NCI-H446 (cell line): ENCODE data around the gene RPL31.

Experiments used
- DNase-seq, 2 experiments: peaks; one replicate each; lab custom pipeline; 2025; lab: John Stamatoyannopoulos, UW

RPL31 gene

DNA sequence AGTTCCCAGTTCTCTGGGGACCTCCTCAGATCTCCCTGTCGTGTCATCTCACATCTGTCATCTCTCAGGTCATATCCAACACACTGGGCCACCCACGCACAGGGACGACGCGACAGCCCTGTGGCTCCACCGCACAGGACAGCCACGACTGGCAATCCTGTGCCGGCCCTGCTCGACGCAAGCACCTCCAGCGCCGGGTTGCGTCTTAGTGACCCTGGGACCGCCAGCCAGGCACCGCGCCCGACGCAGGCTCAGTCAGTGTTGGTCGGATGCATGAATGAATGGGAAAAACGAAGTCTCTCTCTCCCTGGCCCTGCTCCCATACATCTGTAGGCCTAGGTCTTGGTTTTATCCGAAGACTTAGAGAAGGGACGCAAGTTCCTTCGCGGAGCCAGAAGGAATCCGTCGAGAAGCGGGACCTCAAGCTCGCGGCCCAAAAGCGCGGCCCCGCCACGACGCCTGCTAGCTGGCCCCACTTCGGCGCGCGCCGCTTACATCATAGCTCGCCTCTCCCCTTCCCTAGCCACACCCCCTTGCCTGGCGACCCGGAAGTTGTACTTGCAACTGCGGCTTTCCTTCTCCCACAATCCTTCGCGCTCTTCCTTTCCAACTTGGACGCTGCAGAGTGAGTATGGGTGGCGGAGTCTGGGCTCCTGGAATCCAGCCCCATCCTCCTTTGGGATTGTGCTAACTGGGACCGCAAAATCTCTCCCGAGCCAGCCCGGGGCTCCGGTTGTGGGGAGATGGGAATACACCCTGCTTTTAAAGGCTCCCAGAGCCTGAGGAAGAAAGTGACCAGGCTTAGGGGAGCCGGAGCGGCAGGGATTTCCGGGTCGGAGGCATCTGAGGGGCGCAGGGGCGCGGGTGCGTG is at the start of gene RPL31:
Gene RPL31 (plus strand): TSS at position 599 of the 871 bp plus-strand sequence. CDS start 413 bp downstream, outside the sequence.
- DNase-seq = peak; percentile 94 to 95

DNA sequence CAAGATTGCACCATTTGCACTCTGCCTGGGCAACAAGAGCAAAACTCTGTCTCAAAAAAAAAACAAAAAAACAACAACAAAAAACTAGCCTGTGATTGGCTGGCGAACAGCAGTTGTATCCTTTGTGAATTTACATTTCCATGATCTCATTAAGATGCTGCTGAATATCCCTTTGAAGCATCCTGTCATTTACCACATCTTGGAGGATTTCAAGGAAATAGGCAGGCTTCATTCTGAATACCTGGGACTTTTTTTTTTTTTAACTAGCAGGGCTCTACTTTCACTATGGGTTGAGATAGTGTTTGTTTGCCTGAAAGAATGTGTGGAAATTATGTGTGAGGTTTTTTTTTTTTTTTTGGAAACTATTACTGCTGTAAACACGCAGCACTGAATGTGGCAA is 49.6 kb upstream of the RPL31 start:
- DNase-seq = no peak

GRCh38 chr2:100953406-100954043 is 48.6 kb upstream of the RPL31 start:
- DNase-seq = no peak

GRCh38 chr2:100954044-100954420 is 48.1 kb upstream of the RPL31 start:
- DNase-seq = no peak

DNA sequence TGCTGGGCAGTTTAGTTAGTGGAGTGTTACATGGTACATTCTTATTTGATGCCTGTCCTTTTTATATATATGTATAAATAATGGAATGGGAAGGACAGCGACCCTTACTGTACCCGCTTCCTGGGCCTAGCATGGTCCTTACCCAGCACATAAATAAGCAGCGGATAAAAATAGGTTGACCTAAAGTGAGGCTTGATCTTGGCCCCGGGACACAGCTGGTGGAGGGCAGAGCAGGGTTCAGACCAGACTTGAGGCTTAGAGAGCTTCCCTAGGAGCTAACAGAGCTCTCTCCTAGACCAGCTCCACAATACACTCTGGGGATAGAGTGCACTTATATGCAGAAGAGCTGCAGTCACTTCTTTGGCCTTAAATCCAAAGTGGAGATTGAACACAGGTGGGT is 46.9 kb upstream of the RPL31 start:
- no peak for DNase-seq

DNA sequence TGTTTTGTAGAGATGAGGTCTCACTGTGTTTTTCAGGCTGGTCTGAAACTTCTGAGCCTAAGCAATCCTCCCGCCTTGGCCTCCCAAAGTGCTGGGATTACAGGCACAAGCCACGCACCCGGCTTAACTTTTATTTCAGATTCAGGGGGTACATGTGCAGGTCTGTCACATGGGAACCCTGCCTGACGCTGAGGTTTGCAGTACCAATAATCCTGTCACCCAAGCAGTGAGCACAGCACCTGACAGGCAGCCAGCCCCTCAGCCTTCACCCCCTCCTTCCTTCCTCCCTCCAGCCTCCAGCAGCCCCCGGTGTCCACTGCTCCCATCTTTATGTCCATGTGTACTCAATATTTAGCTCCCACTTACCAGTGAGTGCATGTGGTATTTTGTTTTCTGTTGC is 46.0 kb upstream of the RPL31 start:
- no peak for DNase-seq

DNA sequence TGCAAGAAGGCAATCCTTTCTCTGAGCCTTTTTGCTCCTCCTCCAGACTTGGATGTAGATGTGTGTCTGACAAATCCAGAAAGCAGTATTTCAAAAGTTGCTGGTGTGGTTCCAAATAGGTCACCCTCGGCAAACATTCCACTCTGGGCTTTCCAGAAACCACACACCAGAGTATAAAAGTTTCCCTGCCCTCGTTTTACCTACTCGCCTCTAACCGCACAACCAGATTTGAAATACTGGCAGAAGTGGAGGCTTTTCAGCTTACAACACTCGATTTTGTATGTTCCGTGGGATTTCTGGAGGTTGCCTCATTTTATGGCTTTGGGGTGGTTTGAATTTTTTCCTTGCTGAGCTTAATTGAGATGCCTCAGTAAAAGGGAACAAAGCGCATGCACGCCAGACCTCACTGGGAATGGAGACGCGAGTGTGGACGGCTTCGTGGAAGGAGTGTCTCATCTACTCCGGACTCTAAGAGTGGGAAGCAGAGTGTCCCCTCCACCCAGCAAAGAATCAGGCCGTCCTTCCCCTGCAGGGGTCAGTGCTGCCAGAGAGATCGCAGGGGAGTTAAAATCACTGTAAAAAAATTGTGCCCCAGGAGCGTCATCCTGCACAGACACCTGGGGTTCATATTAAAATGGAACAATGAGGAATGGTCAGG is 44.0 kb upstream of the RPL31 start:
- no peak for DNase-seq

GRCh38 chr2:100959225-100959880 is 42.7 kb upstream of the RPL31 start:
- no peak for DNase-seq

GRCh38 chr2:100960688-100961087 is 41.4 kb upstream of the RPL31 start:
- no peak for DNase-seq

DNA sequence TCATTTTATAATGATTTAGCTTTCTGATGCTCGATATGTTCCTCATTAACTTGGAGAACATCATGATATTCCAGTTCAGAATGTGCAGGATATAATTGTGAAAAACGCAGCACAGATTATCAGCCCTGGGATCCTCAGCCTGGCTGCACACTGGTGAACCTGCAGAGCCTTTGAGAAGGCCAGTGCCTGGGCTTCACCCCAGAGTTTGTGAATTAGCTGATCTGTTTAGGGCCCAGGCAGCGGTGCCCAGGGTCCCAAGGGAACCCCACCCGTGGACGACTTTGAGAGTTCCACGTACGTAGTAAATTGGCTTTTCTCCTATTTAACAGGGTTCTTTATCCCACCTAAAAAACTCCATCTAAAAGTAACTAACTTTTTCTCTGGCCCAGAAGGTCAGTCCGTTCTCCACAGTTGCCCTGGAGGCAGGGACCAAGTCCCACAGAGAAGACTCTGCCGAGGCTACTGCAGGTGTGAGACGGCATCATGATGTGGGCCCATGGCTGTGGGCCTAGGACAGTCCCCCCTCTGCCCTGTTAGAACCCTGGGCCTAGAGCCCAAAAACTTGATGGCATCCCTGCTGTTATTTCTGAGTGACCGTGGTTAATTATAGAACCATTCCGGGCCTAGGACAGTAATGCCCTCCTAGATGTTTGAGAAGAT is 39.6 kb upstream of the RPL31 start:
- DNase-seq = no peak

DNA sequence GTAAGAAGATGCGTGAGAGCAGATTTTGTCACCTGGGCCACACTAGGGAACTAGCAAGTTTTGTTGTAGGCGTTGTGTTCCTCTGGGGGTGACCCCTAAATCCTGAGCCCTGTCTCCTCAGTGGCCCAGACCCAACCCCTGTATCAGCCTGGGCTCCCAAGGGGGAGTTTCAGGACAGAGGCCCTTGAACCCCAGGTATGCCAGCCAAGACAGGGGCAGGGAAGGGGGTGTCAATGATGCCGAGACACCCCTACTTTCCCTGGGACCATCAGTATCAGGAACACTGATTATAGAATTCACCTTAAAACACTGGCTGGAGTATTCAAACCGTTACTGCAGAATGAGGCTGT is 39.1 kb upstream of the RPL31 start:
- no peak for DNase-seq

- DNase-seq = no peak
Measured at GRCh38 chr2:100964222-100964621, 37.9 kb upstream of the RPL31 start.

GRCh38 chr2:100964681-100965169 is 37.4 kb upstream of the RPL31 start:
- no peak for DNase-seq

GRCh38 chr2:100965596-100965995 is 36.5 kb upstream of the RPL31 start:
- DNase-seq = no peak

DNA sequence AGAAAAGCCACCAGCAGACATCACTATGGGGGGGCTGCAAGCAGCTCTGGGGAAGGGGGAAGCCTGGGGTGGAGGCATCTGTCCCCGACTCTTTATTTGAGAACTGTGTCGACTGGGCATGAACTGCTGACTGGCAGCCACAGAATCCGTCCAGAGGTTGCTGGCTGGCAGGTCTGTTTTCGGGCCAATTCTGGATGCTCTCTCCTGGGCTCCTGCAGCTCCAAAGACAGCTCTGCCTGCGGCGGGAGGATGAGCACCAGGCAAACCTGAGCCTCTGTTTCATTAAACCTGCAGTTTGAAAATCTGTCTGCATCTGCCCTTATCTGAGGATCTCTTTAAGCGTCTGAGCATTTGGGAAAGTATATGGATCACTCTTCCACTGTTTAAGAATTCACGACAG is 34.4 kb upstream of the RPL31 start:
- no peak for DNase-seq

DNA sequence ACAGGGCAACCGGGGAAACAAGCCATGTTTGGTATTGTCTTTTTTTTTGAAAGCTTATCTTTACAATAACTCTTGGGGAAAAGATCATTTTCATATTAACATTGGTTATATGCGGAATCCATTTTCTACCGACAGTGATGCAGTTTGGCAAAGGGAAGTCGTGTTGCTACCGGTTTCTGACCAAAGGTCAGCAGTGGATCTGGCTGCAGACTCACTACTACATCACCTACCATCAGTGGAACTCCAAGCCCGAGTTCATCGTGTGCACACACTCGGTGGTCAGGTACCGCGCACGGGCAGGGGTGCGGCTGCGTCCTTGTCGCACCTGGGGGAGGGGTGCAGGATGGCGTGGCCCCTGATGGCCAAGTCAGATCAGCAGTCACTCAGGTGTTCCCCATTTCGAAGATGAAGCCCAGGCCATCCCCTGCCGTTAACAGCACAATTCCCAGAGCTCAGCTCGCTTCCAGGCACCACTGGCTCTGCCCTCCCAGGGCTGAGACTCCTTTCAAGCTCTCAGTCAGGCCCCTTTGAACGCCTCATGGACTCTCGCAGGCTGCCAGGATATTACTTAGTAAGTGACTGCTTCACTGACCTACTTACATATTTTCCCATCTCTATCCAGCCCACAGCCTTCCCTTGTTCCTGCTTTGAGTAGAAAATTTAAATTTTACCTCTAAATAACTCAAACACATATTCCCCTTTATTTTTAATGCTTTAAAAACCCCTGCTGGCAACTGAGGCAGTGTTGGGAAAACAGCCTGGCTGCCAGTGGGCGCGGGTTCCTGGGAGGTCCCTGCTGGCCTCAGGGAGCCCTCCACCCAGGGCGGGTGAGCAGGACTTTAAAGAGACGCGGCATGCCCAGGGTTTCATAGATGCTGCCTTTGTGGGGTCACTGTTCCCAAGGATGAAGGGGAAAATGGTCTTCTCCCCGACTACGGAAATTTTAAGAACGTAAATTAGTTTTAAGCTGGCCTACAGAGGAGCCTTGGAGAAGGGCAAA is 33.6 kb upstream of the RPL31 start:
- no peak for DNase-seq

GRCh38 chr2:100969998-100970397 is 32.1 kb upstream of the RPL31 start:
- DNase-seq = no peak

- DNase-seq = no peak
Measured at GRCh38 chr2:100971221-100971620, 30.9 kb upstream of the RPL31 start.

- no peak for DNase-seq
Measured at GRCh38 chr2:100972452-100972851, 29.6 kb upstream of the RPL31 start.

- no peak for DNase-seq
Measured at GRCh38 chr2:100974712-100975520, 27.2 kb upstream of the RPL31 start.
